Memory B cell (primary cell): ENCODE results near the gene JSRP1.

Source experiments
- ATAC-seq: fragments of 150-1000 bp; cut with Tn5 transposase; 2 replicates; pipeline ENCODE4 v1.10.0; 2021; ENCODE audit warnings: low read depth, mild to moderate bottlenecking, moderate library complexity
- DNase-seq, 2 donors: peaks; one replicate each; pipeline ENCODE4 v3.0.0; 2022; ENCODE audit warnings: low spot score in 2 of 2
- H3K27ac Mint-ChIP-seq: one replicate; pipeline ENCODE4 v1.8.0; 2022; ENCODE audit warnings: mild to moderate bottlenecking, moderate library complexity, mixed read lengths
- H3K27me3 Mint-ChIP-seq: one replicate; pipeline ENCODE4 v1.8.0; 2022; ENCODE audit warnings: mixed read lengths
- H3K36me3 Mint-ChIP-seq: one replicate; pipeline ENCODE4 v1.8.0; 2022; ENCODE audit warnings: mild to moderate bottlenecking, mixed read lengths
- H3K4me1 Mint-ChIP-seq: one replicate; pipeline ENCODE4 v1.8.0; 2022; ENCODE audit warnings: mixed read lengths
- H3K4me3 Mint-ChIP-seq: one replicate; pipeline ENCODE4 v1.8.0; 2022; ENCODE audit warnings: mild to moderate bottlenecking, moderate library complexity, mixed read lengths
- H3K9me3 Mint-ChIP-seq: one replicate; pipeline ENCODE4 v1.8.0; 2022; ENCODE audit warnings: mixed read lengths

The JSRP1 gene

GRCh38 chr19:2223391-2223790, 32.8 kb downstream of the JSRP1 start:
- peak overlapping the region; percentile 94 for H3K27ac Mint-ChIP-seq

DNA sequence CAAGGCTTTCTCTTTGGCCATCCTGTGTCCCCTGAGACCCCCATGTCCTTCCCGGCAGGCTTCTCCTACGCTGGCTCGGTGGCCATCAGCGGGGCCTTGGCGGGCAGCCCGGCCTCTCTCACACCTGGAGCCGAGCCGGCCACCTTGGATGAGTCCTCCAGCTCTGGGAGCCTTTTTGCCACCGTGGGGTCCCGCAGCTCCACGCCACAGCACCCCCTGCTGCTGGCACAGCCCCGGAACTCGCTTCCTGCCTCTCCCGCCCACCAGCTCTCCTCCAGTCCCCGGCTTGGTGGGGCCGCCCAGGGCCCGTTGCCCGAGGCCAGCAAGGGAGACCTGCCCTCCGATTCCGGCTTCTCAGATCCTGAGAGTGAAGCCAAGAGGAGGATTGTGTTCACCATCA, 34.3 kb downstream of the JSRP1 start:
- H3K27ac Mint-ChIP-seq = no peak overlapping the region

More at GRCh38 chr19:2223391-2223790, 32.8 kb downstream of the JSRP1 start:
- H3K36me3 Mint-ChIP-seq = peaks cover 17% of the 10 kb centered on the region
- H3K27me3 Mint-ChIP-seq = no peaks in the 10 kb centered on the region
- DNase-seq (peak in 1 of 2 donors; percentile 48), ATAC-seq (peak; percentile 7)
- H3K4me3 Mint-ChIP-seq = no peak overlapping the region
- no peaks in the 10 kb centered on the region for H3K9me3 Mint-ChIP-seq
- H3K4me1 Mint-ChIP-seq = peaks cover 31% of the 10 kb centered on the region

GRCh38 chr19:2221250-2221831, 34.9 kb downstream of the JSRP1 start:
- Mint-ChIP-seq H3K4me3 (no peak overlapping the region), H3K27ac (no peak overlapping the region), H3K4me1 (peaks cover 22% of the 10 kb centered on the region), H3K9me3 (no peaks in the 10 kb centered on the region), H3K27me3 (no peaks in the 10 kb centered on the region), H3K36me3 (peaks cover 19% of the 10 kb centered on the region)
- ATAC-seq (no peak), DNase-seq (no peak)

More for the DNA sequence above, 34.3 kb downstream of the JSRP1 start:
- H3K36me3 Mint-ChIP-seq = peaks cover 17% of the 10 kb centered on the region
- H3K4me1 Mint-ChIP-seq = peaks cover 22% of the 10 kb centered on the region
- H3K27me3 Mint-ChIP-seq = no peaks in the 10 kb centered on the region
- H3K9me3 Mint-ChIP-seq = no peaks in the 10 kb centered on the region
- no peak overlapping the region for H3K4me3 Mint-ChIP-seq
- no peak for DNase-seq
- no peak for ATAC-seq

- Mint-ChIP-seq H3K27ac (no peak overlapping the region), H3K36me3 (peaks cover 15% of the 10 kb centered on the region)
- no peak for ATAC-seq
Measured at GRCh38 chr19:2219726-2220125, 36.5 kb downstream of the JSRP1 start.

GRCh38 chr19:2217591-2217990, 38.6 kb downstream of the JSRP1 start:
- Mint-ChIP-seq H3K36me3 (peaks cover 17% of the 10 kb centered on the region), H3K9me3 (no peaks in the 10 kb centered on the region), H3K4me3 (no peak overlapping the region), H3K4me1 (peaks cover 4% of the 10 kb centered on the region), H3K27ac (no peak overlapping the region), H3K27me3 (no peaks in the 10 kb centered on the region)
- ATAC-seq (no peak), DNase-seq (no peak)

More at GRCh38 chr19:2219726-2220125, 36.5 kb downstream of the JSRP1 start:
- Mint-ChIP-seq H3K4me3 (no peak overlapping the region), H3K9me3 (no peaks in the 10 kb centered on the region), H3K4me1 (peaks cover 18% of the 10 kb centered on the region), H3K27me3 (no peaks in the 10 kb centered on the region)
- DNase-seq = no peak

DNA sequence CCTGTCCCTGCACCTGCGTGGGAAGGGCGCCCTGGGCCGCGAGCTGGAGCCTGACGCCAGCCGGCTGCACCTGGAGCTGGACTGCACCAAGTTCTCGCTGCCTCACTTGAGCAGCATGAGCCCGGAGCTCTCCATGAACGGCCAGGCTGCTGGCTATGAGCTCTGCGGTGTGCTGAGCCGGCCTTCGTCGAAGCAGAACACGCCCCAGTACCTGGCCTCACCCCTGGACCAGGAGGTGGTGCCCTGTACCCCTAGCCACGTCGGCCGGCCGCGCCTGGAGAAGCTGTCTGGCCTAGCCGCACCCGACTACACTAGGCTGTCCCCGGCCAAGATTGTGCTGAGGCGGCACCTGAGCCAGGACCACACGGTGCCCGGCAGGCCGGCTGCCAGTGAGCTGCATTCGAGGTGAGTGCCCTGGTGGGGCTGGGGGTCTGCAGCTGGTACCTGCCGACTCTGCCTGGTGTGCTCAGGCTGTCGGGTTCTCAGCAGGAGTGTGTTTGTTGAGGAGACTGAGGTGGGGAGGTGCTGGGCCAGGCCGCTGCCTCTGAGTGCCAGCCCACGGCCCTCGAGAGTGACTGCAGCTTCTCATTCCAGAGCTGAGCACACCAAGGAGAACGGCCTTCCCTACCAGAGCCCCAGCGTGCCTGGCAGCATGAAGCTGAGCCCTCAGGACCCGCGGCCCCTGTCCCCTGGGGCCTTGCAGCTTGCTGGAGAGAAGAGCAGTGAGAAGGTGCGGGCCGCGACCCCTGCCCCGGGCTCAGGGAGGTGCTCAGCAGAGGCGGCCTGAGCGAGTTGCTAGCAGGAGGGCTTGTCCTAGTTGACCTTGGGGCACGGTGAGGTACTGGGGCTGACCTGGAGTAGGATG, 39.6 kb downstream of the JSRP1 start:
- H3K4me3 Mint-ChIP-seq = no peak overlapping the region
- H3K27me3 Mint-ChIP-seq = no peaks in the 10 kb centered on the region
- no peak for ATAC-seq
- no peak overlapping the region for H3K27ac Mint-ChIP-seq
- peaks cover 2% of the 10 kb centered on the region for H3K4me1 Mint-ChIP-seq
- peaks cover 21% of the 10 kb centered on the region for H3K36me3 Mint-ChIP-seq
- H3K9me3 Mint-ChIP-seq = no peaks in the 10 kb centered on the region
- DNase-seq = no peak

- H3K4me3 Mint-ChIP-seq = no peak overlapping the region
- H3K4me1 Mint-ChIP-seq = no peaks in the 10 kb centered on the region
- peaks cover 25% of the 10 kb centered on the region for H3K36me3 Mint-ChIP-seq
- no peaks in the 10 kb centered on the region for H3K9me3 Mint-ChIP-seq
- ATAC-seq (peak; percentile 66), DNase-seq (no peak)
- no peak overlapping the region for H3K27ac Mint-ChIP-seq
- H3K27me3 Mint-ChIP-seq = no peaks in the 10 kb centered on the region
Measured at GRCh38 chr19:2215281-2215751, 40.9 kb downstream of the JSRP1 start.

DNA sequence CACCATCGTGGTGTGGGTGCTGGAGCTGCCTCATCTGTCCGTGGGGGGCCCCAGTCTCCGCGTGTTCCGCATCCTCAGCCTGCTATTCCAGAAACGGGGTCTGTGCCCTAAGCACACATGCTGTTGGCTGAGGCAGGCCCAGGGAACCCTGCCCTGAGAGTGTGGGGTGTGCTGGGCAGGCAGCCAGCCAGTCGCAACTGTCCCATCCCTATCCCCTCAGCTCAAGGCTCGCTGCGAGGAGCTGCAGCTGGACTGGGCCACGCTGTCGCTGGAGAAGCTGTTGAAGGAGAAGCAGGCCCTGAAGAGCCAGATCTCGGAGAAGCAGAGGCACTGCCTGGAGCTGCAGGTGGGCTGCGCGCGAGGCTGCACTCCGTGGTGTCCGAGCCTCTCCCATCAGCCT, 42.0 kb downstream of the JSRP1 start:
- peaks cover 20% of the 10 kb centered on the region for H3K36me3 Mint-ChIP-seq
- no peaks in the 10 kb centered on the region for H3K9me3 Mint-ChIP-seq
- no peak overlapping the region for H3K27ac Mint-ChIP-seq
- no peak overlapping the region for H3K4me3 Mint-ChIP-seq
- no peaks in the 10 kb centered on the region for H3K27me3 Mint-ChIP-seq
- no peak for DNase-seq
- no peak for ATAC-seq
- no peaks in the 10 kb centered on the region for H3K4me1 Mint-ChIP-seq

DNA sequence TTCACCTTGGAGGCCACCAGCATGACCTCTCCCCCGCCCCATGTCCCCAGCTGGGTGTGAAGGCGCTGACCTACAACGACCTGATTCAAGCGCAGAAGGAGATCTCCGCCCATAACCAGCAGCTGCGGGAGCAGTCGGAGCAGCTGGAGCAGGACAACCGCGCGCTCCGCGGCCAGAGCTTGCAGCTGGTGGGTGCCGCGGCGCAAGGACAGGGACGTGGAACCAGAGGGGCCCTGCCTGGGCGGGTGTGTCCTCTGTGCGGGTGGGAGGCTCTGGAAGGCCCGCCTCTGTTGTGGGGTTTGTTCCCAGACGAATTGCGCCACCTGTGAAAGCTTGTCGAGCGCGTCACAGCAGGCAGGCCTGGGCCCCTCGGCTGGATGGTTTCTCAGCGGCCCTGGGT, 42.4 kb downstream of the JSRP1 start:
- Mint-ChIP-seq H3K27me3 (no peaks in the 10 kb centered on the region), H3K4me1 (peaks cover 4% of the 10 kb centered on the region), H3K36me3 (peaks cover 22% of the 10 kb centered on the region), H3K4me3 (no peak overlapping the region), H3K27ac (no peak overlapping the region), H3K9me3 (no peaks in the 10 kb centered on the region)
- ATAC-seq (no peak), DNase-seq (no peak)

GRCh38 chr19:2212861-2213711, 43.1 kb downstream of the JSRP1 start:
- H3K27me3 Mint-ChIP-seq = no peaks in the 10 kb centered on the region
- H3K27ac Mint-ChIP-seq = no peak overlapping the region
- peaks cover 20% of the 10 kb centered on the region for H3K36me3 Mint-ChIP-seq
- no peaks in the 10 kb centered on the region for H3K9me3 Mint-ChIP-seq
- H3K4me1 Mint-ChIP-seq = peaks cover 4% of the 10 kb centered on the region
- H3K4me3 Mint-ChIP-seq = no peak overlapping the region
- DNase-seq (no peak), ATAC-seq (no peak)

- Mint-ChIP-seq H3K36me3 (peaks cover 16% of the 10 kb centered on the region), H3K4me3 (no peak overlapping the region), H3K9me3 (no peaks in the 10 kb centered on the region), H3K4me1 (peaks cover 4% of the 10 kb centered on the region), H3K27ac (no peak overlapping the region), H3K27me3 (no peaks in the 10 kb centered on the region)
- DNase-seq (no peak), ATAC-seq (no peak)
Measured at GRCh38 chr19:2210987-2211740, 45.1 kb downstream of the JSRP1 start.

DNA sequence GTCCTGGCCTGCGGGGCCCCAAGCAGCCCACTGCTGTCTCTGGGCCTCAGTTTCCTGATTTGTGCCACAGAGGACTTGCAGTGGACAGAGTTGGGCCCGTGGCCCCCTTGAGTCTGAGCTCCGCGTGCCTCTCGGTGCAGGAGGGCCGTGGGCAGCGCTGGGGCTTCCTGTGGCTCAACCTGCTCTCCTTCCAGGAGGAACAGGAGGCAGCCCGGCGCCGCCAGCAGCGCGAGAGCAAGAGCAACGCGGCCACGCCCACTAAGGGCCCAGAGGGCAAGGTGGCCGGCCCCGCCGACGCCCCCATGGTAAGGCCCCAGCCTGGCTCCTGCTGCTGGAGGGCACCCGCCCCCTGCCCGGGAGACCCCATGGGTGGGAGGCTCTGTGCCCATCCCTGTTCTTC, 46.0 kb downstream of the JSRP1 start:
- peaks cover 4% of the 10 kb centered on the region for H3K4me1 Mint-ChIP-seq
- no peak for ATAC-seq
- DNase-seq = no peak
- H3K27ac Mint-ChIP-seq = no peak overlapping the region
- H3K36me3 Mint-ChIP-seq = peaks cover 16% of the 10 kb centered on the region
- H3K27me3 Mint-ChIP-seq = no peaks in the 10 kb centered on the region
- H3K9me3 Mint-ChIP-seq = no peaks in the 10 kb centered on the region
- H3K4me3 Mint-ChIP-seq = no peak overlapping the region

- Mint-ChIP-seq H3K36me3 (peaks cover 17% of the 10 kb centered on the region), H3K4me1 (peaks cover 4% of the 10 kb centered on the region), H3K27me3 (no peaks in the 10 kb centered on the region), H3K27ac (no peak overlapping the region), H3K4me3 (no peak overlapping the region), H3K9me3 (no peaks in the 10 kb centered on the region)
- ATAC-seq (no peak), DNase-seq (no peak)
Measured at GRCh38 chr19:2209408-2209807, 46.8 kb downstream of the JSRP1 start.
